ENCODE results near the gene NRXN3. TPM values are rescaled to one million over a fixed set of nuclear protein-coding genes. Genes with fewer than 3 reads are reported as not detected.

The NRXN3 gene
- polyA plus RNA-seq, 1 donor from 2014 or later: 110 TPM

DNA sequence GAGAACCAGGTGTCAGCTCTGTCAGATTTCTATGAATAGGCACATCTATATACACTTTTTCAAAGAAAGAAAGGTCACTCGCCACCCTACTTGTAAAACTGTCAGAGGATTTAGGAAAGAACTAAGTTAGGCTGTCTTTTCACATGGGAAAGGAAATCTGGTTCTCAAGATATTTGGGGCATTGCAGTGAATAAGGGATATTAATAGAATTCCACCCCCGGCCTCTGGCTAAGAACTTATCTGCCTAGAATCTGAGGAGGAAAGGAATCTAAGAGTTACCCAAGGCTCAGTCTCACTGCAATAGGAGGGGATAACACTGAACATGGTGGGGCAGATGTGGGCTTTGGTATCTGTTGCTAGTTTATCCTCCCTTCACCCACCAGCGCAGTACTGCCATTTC lies 677.6 kb downstream of the NRXN3 start:
- no peak overlapping the region for H3K4me3 ChIP-seq (ENCODE audit: low read length)
- H3K4me2 ChIP-seq (ENCODE audit: low read length): no peak overlapping the region
- TF ChIP-seq RAD21 (conservative IDR thresholded peaks at IDR 0.05) (no peak), POLR2AphosphoS5 (IDR thresholded peaks at IDR 0.05) (no peak), SMC3 (conservative IDR thresholded peaks at IDR 0.05; ENCODE audit: poor library complexity) (no peak)
- TF ChIP-seq, protein P1, sequence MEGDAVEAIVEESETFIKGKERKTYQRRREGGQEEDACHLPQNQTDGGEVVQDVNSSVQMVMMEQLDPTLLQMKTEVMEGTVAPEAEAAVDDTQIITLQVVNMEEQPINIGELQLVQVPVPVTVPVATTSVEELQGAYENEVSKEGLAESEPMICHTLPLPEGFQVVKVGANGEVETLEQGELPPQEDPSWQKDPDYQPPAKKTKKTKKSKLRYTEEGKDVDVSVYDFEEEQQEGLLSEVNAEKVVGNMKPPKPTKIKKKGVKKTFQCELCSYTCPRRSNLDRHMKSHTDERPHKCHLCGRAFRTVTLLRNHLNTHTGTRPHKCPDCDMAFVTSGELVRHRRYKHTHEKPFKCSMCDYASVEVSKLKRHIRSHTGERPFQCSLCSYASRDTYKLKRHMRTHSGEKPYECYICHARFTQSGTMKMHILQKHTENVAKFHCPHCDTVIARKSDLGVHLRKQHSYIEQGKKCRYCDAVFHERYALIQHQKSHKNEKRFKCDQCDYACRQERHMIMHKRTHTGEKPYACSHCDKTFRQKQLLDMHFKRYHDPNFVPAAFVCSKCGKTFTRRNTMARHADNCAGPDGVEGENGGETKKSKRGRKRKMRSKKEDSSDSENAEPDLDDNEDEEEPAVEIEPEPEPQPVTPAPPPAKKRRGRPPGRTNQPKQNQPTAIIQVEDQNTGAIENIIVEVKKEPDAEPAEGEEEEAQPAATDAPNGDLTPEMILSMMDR (IDR thresholded peaks at IDR 0.05; ENCODE audit: poor library complexity, severe bottlenecking): no peak
- H3K9me2 ChIP-seq (ENCODE audit: insufficient read depth, low read length): no peaks in the 10 kb centered on the region
- H3K9ac ChIP-seq (ENCODE audit: low read length): no peak overlapping the region
- H3F3A ChIP-seq (ENCODE audit: insufficient read depth, low read length, poor library complexity, severe bottlenecking): no peaks in the 10 kb centered on the region
- no peak overlapping the region for H3K27ac ChIP-seq (ENCODE audit: low read length)
- no peak overlapping the region for H2AFZ ChIP-seq (ENCODE audit: low read depth, low read length)
- no peaks in the 10 kb centered on the region for H4K20me1 ChIP-seq (ENCODE audit: insufficient read depth)
- H3K36me3 ChIP-seq (ENCODE audit: insufficient read depth, low read length): no peaks in the 10 kb centered on the region
- no peaks in the 10 kb centered on the region for H3K9me3 ChIP-seq (ENCODE audit: low read length)
- H3K79me2 ChIP-seq (replicated peaks; ENCODE audit: insufficient read depth, low read length): no peaks in the 10 kb centered on the region
- H3K27me3 ChIP-seq (ENCODE audit: insufficient read depth, low read depth, low read length): no peaks in the 10 kb centered on the region

- Histone ChIP-seq H3K4me2 (ENCODE audit: low read length) (no peak overlapping the region), H3K9me2 (ENCODE audit: insufficient read depth, low read length) (no peaks in the 10 kb centered on the region), H3K9ac (ENCODE audit: low read length) (no peak overlapping the region), H3F3A (ENCODE audit: insufficient read depth, low read length, poor library complexity, severe bottlenecking) (no peaks in the 10 kb centered on the region), H3K27ac (ENCODE audit: low read length) (no peak overlapping the region), H3K9me3 (ENCODE audit: low read length) (no peaks in the 10 kb centered on the region), H3K36me3 (ENCODE audit: insufficient read depth, low read length) (no peaks in the 10 kb centered on the region), H2AFZ (ENCODE audit: low read depth, low read length) (no peak overlapping the region), H3K79me2 (replicated peaks; ENCODE audit: insufficient read depth, low read length) (no peaks in the 10 kb centered on the region), H3K4me3 (ENCODE audit: low read length) (no peak overlapping the region), H4K20me1 (ENCODE audit: insufficient read depth) (no peaks in the 10 kb centered on the region), H3K27me3 (ENCODE audit: insufficient read depth, low read depth, low read length) (no peaks in the 10 kb centered on the region)
- no peak for TF ChIP-seq MXI1 (conservative IDR thresholded peaks at IDR 0.05; ENCODE audit: poor library complexity, severe bottlenecking)
- no peak for TF ChIP-seq EZH2 (IDR thresholded peaks at IDR 0.05; ENCODE audit: borderline replicate concordance, insufficient read depth, low read length, poor library complexity, severe bottlenecking)
- no peak for TF ChIP-seq REST (IDR thresholded peaks at IDR 0.05; ENCODE audit: borderline replicate concordance)
- no peak for TF ChIP-seq TAF1 (IDR thresholded peaks at IDR 0.05; ENCODE audit: low read depth)
- TF ChIP-seq SMC3 (conservative IDR thresholded peaks at IDR 0.05; ENCODE audit: poor library complexity): peak; percentile 86
- no peak for TF ChIP-seq EP300 (conservative IDR thresholded peaks at IDR 0.05; ENCODE audit: poor library complexity, severe bottlenecking)
- TF ChIP-seq, protein P1 (IDR thresholded peaks at IDR 0.05; ENCODE audit: poor library complexity, severe bottlenecking): peak; percentile 93
- TF ChIP-seq POLR2AphosphoS5 (IDR thresholded peaks at IDR 0.05): no peak
- peak; percentile 87 for TF ChIP-seq RAD21 (conservative IDR thresholded peaks at IDR 0.05)
These were observed 678.2 kb downstream of the NRXN3 start for GRCh38 chr14:78848234-78848820.
